K562 (cell line): Measurements from ENCODE around the gene MTCH2. TPM values are rescaled to one million over a fixed set of nuclear protein-coding genes. Genes with fewer than 3 reads are reported as not detected.

Source experiments
- ATAC-seq: fragments of 200-7000 bp; cut with Tn5 transposase; 3 replicates; pipeline ENCODE4 v1.9.1; 2020; ENCODE audit warnings: moderate library complexity
- BruUV-seq: library from RNA; stranded (reverse); fragments of 400-500 nt; replicated peaks from 2 replicates; lab custom pipeline; 2021; lab: Mats Ljungman, UMichigan
- CTCF ChIA-PET: fragments of 300-600 bp; formaldehyde crosslinking; extraction: SDS; loops from one replicate; lab custom pipeline; 2021; ENCODE audit warnings: low intra/inter-chr PET ratio; lab: Yijun Ruan, JAX
- POLR2A ChIA-PET: fragments of 300-600, 350-650 bp; sonication (Branson Sonifier 250); formaldehyde crosslinking; extraction: SDS; loops from one replicate; lab custom pipeline; 2021; ENCODE audit warnings: antibody characterized with exemption, inconsistent platforms; lab: Yijun Ruan, JAX
- DNase-seq, 4 experiments: peaks; one replicate each; pipeline versions ENCODE4 v3.0.0 to v3.0.0-alpha.2; 2011 to 2018; ENCODE audit warnings: low spot score in 3 of 4, mixed read lengths in 3 of 4; ENCODE audit errors: extremely low read depth in 1 of 4
- FAIRE-seq: peaks from 2 replicates; lab custom pipeline; 2011; peaks lifted over from hg19 to GRCh38; lab: Jason Lieb, UNC
- H2AFZ ChIP-seq: 2 replicates; pipeline ENCODE4 v1.6.0; 2011; ENCODE audit warnings: low read depth, low read length, control low read depth, inconsistent platforms
- H3K27ac ChIP-seq: fragments of 200-600 bp; 3 replicates; pipeline ENCODE4 v1.8.0; 2011; ENCODE audit warnings: low read depth, mild to moderate bottlenecking, control low read depth, inconsistent platforms, low read length, moderate library complexity, mixed read lengths; ENCODE audit errors: extremely low read depth
- H3K27me3 ChIP-seq, 2 experiments: fragments of 300-600 bp in 1 of 2; 2 replicates in 1 of 2; 3 replicates in 1 of 2; pipeline versions ENCODE4 v1.6.0 to v1.8.0; 2011; ENCODE audit warnings: inconsistent platforms in 2 of 2, low read length in 2 of 2, mild to moderate bottlenecking in 1 of 2, mixed read lengths in 1 of 2, moderate library complexity in 1 of 2; ENCODE audit not compliant: control insufficient read depth in 2 of 2, insufficient read depth in 2 of 2
- H3K36me3 ChIP-seq: fragments of 300-600 bp; 3 replicates; pipeline ENCODE4 v1.8.0; 2011; ENCODE audit warnings: mild to moderate bottlenecking, low read length, inconsistent platforms; ENCODE audit not compliant: control insufficient read depth, insufficient read depth
- H3K4me1 ChIP-seq, 2 experiments: fragments of 200-600 bp in 1 of 2; replicated peaks in 1 of 2; 2 replicates in 1 of 2; 3 replicates in 1 of 2; pipeline versions ENCODE4 v1.5.1 to v1.8.0; 2011; ENCODE audit warnings: inconsistent platforms in 2 of 2, low read length in 2 of 2, mild to moderate bottlenecking in 1 of 2, mixed read lengths in 1 of 2, moderate library complexity in 1 of 2; ENCODE audit not compliant: control insufficient read depth in 2 of 2, insufficient read depth in 2 of 2
- H3K4me2 ChIP-seq: 2 replicates; pipeline ENCODE4 v1.6.1; 2011; ENCODE audit warnings: low read length, control low read depth, inconsistent platforms, mixed read lengths; ENCODE audit not compliant: insufficient read depth
- H3K4me3 ChIP-seq: fragments of 200-600 bp; sonication (generic), shearing (Covaris generic); 2 replicates; pipeline ENCODE4 v1.5.1; 2016; ENCODE audit warnings: control low read depth, inconsistent platforms
- H3K79me2 ChIP-seq: fragments of 200-600 bp; 3 replicates; pipeline ENCODE4 v1.8.0; 2011; ENCODE audit warnings: low read length, inconsistent platforms; ENCODE audit not compliant: control insufficient read depth, insufficient read depth
- H3K9ac ChIP-seq, 2 experiments: 2 replicates each; pipeline versions ENCODE4 v1.6.0 to v1.6.1; 2011; ENCODE audit warnings: low read depth in 2 of 2, low read length in 2 of 2, control low read depth in 1 of 2, inconsistent platforms in 1 of 2, mild to moderate bottlenecking in 1 of 2, mixed read lengths in 1 of 2; ENCODE audit not compliant: insufficient read depth in 1 of 2
- H3K9me1 ChIP-seq: one replicate; pipeline ENCODE4 v1.6.0; 2011; ENCODE audit warnings: inconsistent platforms, mild to moderate bottlenecking, low read length, moderate library complexity; ENCODE audit not compliant: control insufficient read depth, insufficient read depth
- H3K9me3 ChIP-seq: replicated peaks from 2 replicates; pipeline ENCODE4 v1.5.1; 2011; ENCODE audit warnings: low read depth, low read length, inconsistent platforms; ENCODE audit not compliant: control insufficient read depth, insufficient read depth
- H4K20me1 ChIP-seq: replicated peaks from 2 replicates; pipeline ENCODE4 v1.6.1; 2011; ENCODE audit warnings: low read length, inconsistent platforms, mixed read lengths; ENCODE audit not compliant: control insufficient read depth, insufficient read depth
- CEBPB ChIP-seq: fragments of 450-650 bp; IDR thresholded peaks from 2 replicates; pipeline ENCODE4 v1.6.1; 2016; ENCODE audit warnings: missing genetic modification characterization, missing compliant biosample characterization
- CSDE1 ChIP-seq, 2 experiments: fragments of 450-650 bp; IDR thresholded peaks; 2 replicates each; pipeline ENCODE4 v1.6.1; 2016; ENCODE audit warnings: mild to moderate bottlenecking in 1 of 2
- ELF1 ChIP-seq: fragments of 200-800 bp; sonication (Bioruptor generic); IDR thresholded peaks from 2 replicates; pipeline ENCODE4 v1.6.1; 2016; ENCODE audit warnings: missing genetic modification characterization, missing compliant biosample characterization
- ETS2 ChIP-seq: IDR thresholded peaks from 2 replicates; pipeline ENCODE4 v1.6.1; 2016; ENCODE audit warnings: borderline replicate concordance, missing genetic modification characterization, mild to moderate bottlenecking, moderate library complexity, missing compliant biosample characterization; ENCODE audit not compliant: poor library complexity, severe bottlenecking
- ETV5 ChIP-seq: sonication (generic); formaldehyde crosslinking; IDR thresholded peaks from 2 replicates; pipeline ENCODE4 v1.4.0; 2020; ENCODE audit warnings: low read depth, mild to moderate bottlenecking, missing genetic modification reagents
- FUS ChIP-seq: fragments of 200-400 bp; formaldehyde crosslinking; optimal IDR thresholded peaks from 2 replicates; pipeline ENCODE3; 2017; ENCODE audit warnings: low read depth, low read length
- HNRNPK ChIP-seq: fragments of 200-400 bp; formaldehyde crosslinking; IDR thresholded peaks from one replicate; pipeline ENCODE4 v1.6.1; 2018; ENCODE audit warnings: mild to moderate bottlenecking, low read depth, low read length; ENCODE audit not compliant: poor library complexity, severe bottlenecking
- MAFK ChIP-seq: IDR thresholded peaks from 2 replicates; pipeline ENCODE4 v1.6.1; 2011; ENCODE audit warnings: low read length, improper control_type of control experiment
- PCBP2 ChIP-seq: fragments of 200-400 bp; formaldehyde crosslinking; IDR thresholded peaks from 2 replicates; pipeline ENCODE4 v1.6.1; 2018; ENCODE audit warnings: low read length, low read depth, mild to moderate bottlenecking, moderate library complexity; ENCODE audit not compliant: poor library complexity, severe bottlenecking
- SMC3 ChIP-seq: conservative IDR thresholded peaks from 2 replicates; pipeline ENCODE4 v1.6.1; 2011; ENCODE audit warnings: low read depth, low read length, improper control_type of control experiment; ENCODE audit not compliant: insufficient read depth
- XRCC5 ChIP-seq: fragments of 200-400 bp; formaldehyde crosslinking; IDR thresholded peaks from 2 replicates; pipeline ENCODE4 v1.6.1; 2017; ENCODE audit warnings: low read depth, mild to moderate bottlenecking, low read length
- WGBS: fragments of 100-300 bp; shearing (Covaris generic); methylation state at CpG from one replicate; pipeline ENCODE4 v1.1.6; 2016; ENCODE audit warnings: low coverage, mixed read lengths; ENCODE audit not compliant: insufficient coverage; ENCODE audit errors: missing lambda C conversion rate; 5-methylcytosine and 5-hydroxymethylcytosine counted together
- in situ Hi-C: fragments of 300-500 bp; cut with MboI; formaldehyde crosslinking; loops from 4 replicates; pipeline ENCODE4 v1.15.0; 2018; ENCODE audit warnings: inconsistent platforms, mixed read lengths
- intact Hi-C: fragments of 100-400 bp; cut with micrococcal nuclease; formaldehyde crosslinking; loops from 2 replicates; pipeline ENCODE4 v1.14.2; 2022
- polyA plus RNA-seq, 8 experiments: library from polyadenylated mRNA; depleted of rRNA in 4 of 8; stranded (reverse) in 5 of 8; unstranded in 3 of 8; fragments of >200 nt; fragmentation: Nextera tagmentation in 2 of 8; fragmentation: Illumina TruSeq in 1 of 8; extraction: Ambion mirVana in 2 of 8; extraction: Trizol in 1 of 8; gene quantifications; 2 replicates each; pipeline versions ENCODE4 v1.2.1 to v1.2.3, GENCODE V29; 2011 to 2014; ENCODE audit warnings: inconsistent platforms in 1 of 8, missing spikeins in 1 of 8
- total RNA-seq, 7 experiments: library from RNA; depleted of rRNA in 6 of 7; stranded (reverse); fragments of >200 nt in 6 of 7; fragmentation: Illumina TruSeq in 2 of 7; extraction: Trizol in 2 of 7; gene quantifications; 2 replicates each; pipeline versions ENCODE4 v1.2.1 to v1.2.3, GENCODE V29; 2011 to 2021; ENCODE audit warnings: low replicate concordance in 1 of 7
- TF ChIP-seq, protein P1 (sequence below): sonication (generic); formaldehyde crosslinking; IDR thresholded peaks from 2 replicates; pipeline ENCODE4 v1.8.1; 2023; ENCODE audit warnings: mild to moderate bottlenecking, missing genetic modification reagents
- TF ChIP-seq, protein P2 (sequence below): fragments of 450-650 bp; IDR thresholded peaks from one replicate; pipeline ENCODE4 v1.6.1; 2018; ENCODE audit warnings: mild to moderate bottlenecking, moderate library complexity; ENCODE audit not compliant: partially characterized antibody

The MTCH2 gene
- total and polyA plus RNA-seq, 9 of the 15 experiments (the other 6 are each of a cell fraction or from before 2014, with no cell fraction given), result 95.4 to 620 (median 198) TPM

DNA sequence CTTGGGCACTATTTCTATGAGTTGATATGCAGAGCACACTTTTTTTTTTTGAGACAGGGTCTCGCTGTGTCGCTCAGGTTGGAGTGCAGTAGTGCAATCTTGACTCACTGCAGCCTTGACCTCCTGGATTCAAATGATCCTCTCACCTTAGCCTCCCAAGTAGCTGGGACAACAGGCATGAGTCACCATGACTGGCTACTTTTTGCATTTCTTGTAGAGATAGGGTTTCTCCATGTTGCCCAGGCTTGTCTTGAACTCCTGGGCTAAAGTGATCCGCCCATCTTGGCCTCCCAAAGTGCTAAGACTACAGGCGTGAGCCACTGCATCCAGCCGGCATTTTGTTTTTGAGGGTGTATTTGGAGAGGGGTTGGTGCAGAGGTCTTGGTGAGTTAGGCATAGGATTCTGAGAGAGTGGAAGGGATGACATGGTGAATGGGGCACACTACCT, 29.9 kb upstream of the MTCH2 start:
- Histone ChIP-seq H3K27me3 (no peaks in the 10 kb centered on the region), H3K4me3 (no peak overlapping the region), H3K36me3 (no peaks in the 10 kb centered on the region), H3K4me1 (peaks cover 5 to 16% of the 10 kb centered on the region in 2 experiments; a peak in 4 of 5 replicates), H2AFZ (peak overlapping the region; percentile 88), H3K9ac (peak overlapping the region in 1 of 2 experiments; percentile 32; a peak in 1 of 4 replicates), H4K20me1 (no peaks in the 10 kb centered on the region), H3K79me2 (no peaks in the 10 kb centered on the region), H3K9me3 (no peaks in the 10 kb centered on the region), H3K9me1 (no peaks in the 10 kb centered on the region), H3K4me2 (peak overlapping the region; percentile 6; the same call in 1 of the 2 replicates), H3K27ac (peak overlapping the region; percentile 71)
- CTCF ChIA-PET, result no interaction called here
- WGBS, result 32% methylated on average over 5 of the region's 5 CpGs
- BruUV-seq, result no TSS peak
- DNase-seq, result peak in 1 of 4 experiments; percentile 82
- POLR2A ChIA-PET, result interaction anchor here (0.6 to 1.7 kb wide), 3 partner anchors 13 to 30 kb away, joined by 3 to 5 read pairs (median 3); no protein-coding TSS in a partner anchor
- intact Hi-C loops (no loop called here), in situ Hi-C loops (no loop called here)
- FAIRE-seq, result peak; percentile 94
- peak; percentile 79 for ATAC-seq
- TF ChIP-seq, protein P1, sequence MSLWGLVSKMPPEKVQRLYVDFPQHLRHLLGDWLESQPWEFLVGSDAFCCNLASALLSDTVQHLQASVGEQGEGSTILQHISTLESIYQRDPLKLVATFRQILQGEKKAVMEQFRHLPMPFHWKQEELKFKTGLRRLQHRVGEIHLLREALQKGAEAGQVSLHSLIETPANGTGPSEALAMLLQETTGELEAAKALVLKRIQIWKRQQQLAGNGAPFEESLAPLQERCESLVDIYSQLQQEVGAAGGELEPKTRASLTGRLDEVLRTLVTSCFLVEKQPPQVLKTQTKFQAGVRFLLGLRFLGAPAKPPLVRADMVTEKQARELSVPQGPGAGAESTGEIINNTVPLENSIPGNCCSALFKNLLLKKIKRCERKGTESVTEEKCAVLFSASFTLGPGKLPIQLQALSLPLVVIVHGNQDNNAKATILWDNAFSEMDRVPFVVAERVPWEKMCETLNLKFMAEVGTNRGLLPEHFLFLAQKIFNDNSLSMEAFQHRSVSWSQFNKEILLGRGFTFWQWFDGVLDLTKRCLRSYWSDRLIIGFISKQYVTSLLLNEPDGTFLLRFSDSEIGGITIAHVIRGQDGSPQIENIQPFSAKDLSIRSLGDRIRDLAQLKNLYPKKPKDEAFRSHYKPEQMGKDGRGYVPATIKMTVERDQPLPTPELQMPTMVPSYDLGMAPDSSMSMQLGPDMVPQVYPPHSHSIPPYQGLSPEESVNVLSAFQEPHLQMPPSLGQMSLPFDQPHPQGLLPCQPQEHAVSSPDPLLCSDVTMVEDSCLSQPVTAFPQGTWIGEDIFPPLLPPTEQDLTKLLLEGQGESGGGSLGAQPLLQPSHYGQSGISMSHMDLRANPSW, result no peak
- no peak for TF ChIP-seq HNRNPK
- TF ChIP-seq ELF1 (tag), result no peak
- no peak for TF ChIP-seq SMC3
- TF ChIP-seq XRCC5, result no peak
- no peak for TF ChIP-seq FUS
- no peak for TF ChIP-seq PCBP2
- TF ChIP-seq CSDE1 (IDR thresholded peaks at IDR 0.05), result no peak
- no peak for TF ChIP-seq CEBPB (tag)
- TF ChIP-seq ETV5 (CRISPR knock-in tag), result no peak
- TF ChIP-seq, protein P2, sequence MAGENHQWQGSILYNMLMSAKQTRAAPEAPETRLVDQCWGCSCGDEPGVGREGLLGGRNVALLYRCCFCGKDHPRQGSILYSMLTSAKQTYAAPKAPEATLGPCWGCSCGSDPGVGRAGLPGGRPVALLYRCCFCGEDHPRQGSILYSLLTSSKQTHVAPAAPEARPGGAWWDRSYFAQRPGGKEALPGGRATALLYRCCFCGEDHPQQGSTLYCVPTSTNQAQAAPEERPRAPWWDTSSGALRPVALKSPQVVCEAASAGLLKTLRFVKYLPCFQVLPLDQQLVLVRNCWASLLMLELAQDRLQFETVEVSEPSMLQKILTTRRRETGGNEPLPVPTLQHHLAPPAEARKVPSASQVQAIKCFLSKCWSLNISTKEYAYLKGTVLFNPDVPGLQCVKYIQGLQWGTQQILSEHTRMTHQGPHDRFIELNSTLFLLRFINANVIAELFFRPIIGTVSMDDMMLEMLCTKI, result no peak
- peak; percentile 75 for TF ChIP-seq MAFK
- no peak for TF ChIP-seq ETS2
